Heart left ventricle (tissue), 16 donors: ENCODE results near the gene LAMA5. TPM values are rescaled to one million over a fixed set of nuclear protein-coding genes. Genes with fewer than 3 reads are reported as not detected.

Experiments
- ATAC-seq, 4 donors: fragments of 200-7000 bp; cut with Tn5 transposase; one replicate each; pipeline ENCODE4 v1.9.1; 2020 to 2022; ENCODE audit warnings: moderate library complexity in 4 of 4, mild to moderate bottlenecking in 3 of 4, moderate number of reproducible peaks in 1 of 4
- DNase-seq, 5 donors: peaks; one replicate each; pipeline ENCODE4 v3.0.0-alpha.2; 2020
- H3K27ac ChIP-seq, 12 donors: fragments of 200-600 bp; sonication (generic) in 4 of 12; one replicate each; pipeline versions ENCODE4 v1.5.0 to v1.8.0; 2016 to 2022; ENCODE audit warnings: mild to moderate bottlenecking in 2 of 12
- H3K27me3 ChIP-seq, 9 donors: fragments of 200-600 bp; sonication (generic) in 2 of 9; one replicate each; pipeline versions ENCODE4 v1.5.1 to v1.8.0; 2016 to 2022; ENCODE audit warnings: mild to moderate bottlenecking in 3 of 9
- H3K36me3 ChIP-seq, 9 donors: fragments of 200-600 bp; sonication (generic) in 2 of 9; one replicate each; pipeline versions ENCODE4 v1.5.0 to v1.8.0; 2018 to 2022; ENCODE audit warnings: mild to moderate bottlenecking in 2 of 9
- H3K4me1 ChIP-seq, 12 donors: fragments of 200-600 bp; sonication (generic) in 4 of 12; one replicate each; pipeline versions ENCODE4 v1.5.0 to v1.8.0; 2016 to 2022; ENCODE audit warnings: mild to moderate bottlenecking in 3 of 12
- H3K4me3 ChIP-seq, 12 donors: fragments of 200-600 bp; sonication (generic) in 4 of 12; one replicate each; pipeline versions ENCODE4 v1.5.0 to v1.8.0; 2017 to 2022; ENCODE audit warnings: mild to moderate bottlenecking in 9 of 12, moderate library complexity in 4 of 12
- H3K9me3 ChIP-seq, 12 donors: fragments of 200-600 bp; sonication (generic) in 4 of 12; one replicate each; pipeline versions ENCODE4 v1.5.0 to v1.8.0; 2016 to 2022; ENCODE audit warnings: mild to moderate bottlenecking in 1 of 12
- POLR2A ChIP-seq, 2 donors: fragments of 450-650 bp; IDR thresholded peaks; one replicate each; pipeline ENCODE4 v1.6.1; 2017; ENCODE audit warnings: antibody characterized with exemption in 2 of 2, mild to moderate bottlenecking in 2 of 2, moderate library complexity in 2 of 2
- WGBS, 4 donors: extraction: QIAGEN DNeasy Blood & Tissue Kit in 2 of 4; methylation state at CpG; one replicate each; pipeline versions ENCODE4 v1.1.5 to v1.1.7; 2013 to 2018; 5-methylcytosine and 5-hydroxymethylcytosine counted together
- intact Hi-C, 10 donors: fragments of 100-400 bp; cut with DNase I; formaldehyde crosslinking; loops; one replicate each; pipeline versions ENCODE4 v1.11.1 to v1.14.2; 2022
- polyA plus RNA-seq, 2 donors: library from polyadenylated mRNA; stranded (reverse); fragments of 200-250 nt; gene quantifications; one replicate each; pipeline ENCODE4 v1.2.3, GENCODE V29; 2013
- total RNA-seq, 9 donors: library from RNA; depleted of rRNA in 2 of 9; stranded (reverse); fragments of >200 nt in 2 of 9; fragmentation: NEBNext Ultra II Directional in 3 of 9; extraction: Animal tissue kit (Norgen Biotek cat#: 25700) in 3 of 9; gene quantifications; one replicate each; pipeline versions ENCODE4 v1.1.0 to v1.2.4, GENCODE V29; 2016 to 2023
- TF ChIP-seq, protein P1 (sequence below), 12 donors: fragments of 200-600 bp; sonication (generic) in 4 of 12; IDR thresholded peaks; one replicate each; pipeline versions ENCODE4 v1.5.0 to v1.8.0; 2018 to 2022; ENCODE audit warnings: antibody characterized with exemption in 12 of 12, mild to moderate bottlenecking in 5 of 12
- donor health status: ischemic (EF 13 %, LVEDD 7.1; RV severe dilation, severe dysfunction).
- donor health status: healthy with polysubstance abuse.
- donor health status: DM: no; HTN: yes; CAD: no.
- donor health status: DM: no; HTN: no; CAD: no.
- donor health status: ischemic (EF 25% LVEDD 6.9; RV normal size, moderate dysfunction).
- donor health status: ischemic (EF 25% LVEDD 5.7; RV mildly dilated, moderate dysfunction).
- donor health status: healthy.
- donor health status: DM: yes; HTN: yes; CAD: no.
- donor health status: ischemic (EF 35%, LVEDD 5.7; RV mildly dilated, moderate dysfunction).
- donor health status: nonischemic (EF 11% LVEDD 7.7; RV severe dilation, severe dysfunction).
- donor health status: DM: yes; HTN: yes; CAD: no.
- donor health status: PGD.
- donor health status: ischemic (EF 29% LVEDD 5.4; RV normal size, mild dysfunction).
- donor health status: nonischemic (EF 23%, LVEDD 6.1; RV moderate dilation, normal function).

LAMA5 gene
- total and polyA plus RNA-seq, 11 donors: 57.4 to 128 (median 73.6) TPM

DNA sequence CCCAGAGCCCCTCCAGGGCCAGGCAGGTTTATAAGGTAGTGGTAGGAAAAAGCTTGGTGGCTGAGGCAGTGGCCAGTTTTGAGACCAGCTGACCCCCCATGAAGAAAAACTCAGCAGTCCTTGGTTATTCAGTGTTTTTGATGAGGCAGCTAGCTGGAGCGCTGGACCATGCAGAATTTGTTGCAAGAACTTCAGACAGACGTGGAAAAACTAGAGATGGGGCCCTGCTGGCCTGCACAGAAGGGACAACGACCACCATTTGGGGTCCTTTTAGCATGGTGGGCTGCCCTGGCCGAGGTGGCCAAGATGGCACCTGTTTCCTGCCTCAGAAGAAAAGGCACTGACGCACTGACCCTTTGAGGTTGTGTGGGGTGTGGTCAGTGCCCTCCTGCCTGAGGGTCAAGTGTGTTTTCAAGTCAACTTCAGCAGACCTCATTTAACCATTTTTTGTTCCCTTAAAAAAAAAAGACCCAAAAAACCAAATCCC, 22.5 kb upstream of the LAMA5 start:
- Histone ChIP-seq H3K36me3 (peaks cover 0 to 58% (median 46%) of the 10 kb centered on the region in 9 donors), H3K27ac (no peak overlapping the region), H3K27me3 (no peaks in the 10 kb centered on the region), H3K4me1 (peaks cover 6 to 28% (median 21%) of the 10 kb centered on the region in 12 donors), H3K4me3 (no peak overlapping the region), H3K9me3 (no peaks in the 10 kb centered on the region)
- TF ChIP-seq, protein P1, sequence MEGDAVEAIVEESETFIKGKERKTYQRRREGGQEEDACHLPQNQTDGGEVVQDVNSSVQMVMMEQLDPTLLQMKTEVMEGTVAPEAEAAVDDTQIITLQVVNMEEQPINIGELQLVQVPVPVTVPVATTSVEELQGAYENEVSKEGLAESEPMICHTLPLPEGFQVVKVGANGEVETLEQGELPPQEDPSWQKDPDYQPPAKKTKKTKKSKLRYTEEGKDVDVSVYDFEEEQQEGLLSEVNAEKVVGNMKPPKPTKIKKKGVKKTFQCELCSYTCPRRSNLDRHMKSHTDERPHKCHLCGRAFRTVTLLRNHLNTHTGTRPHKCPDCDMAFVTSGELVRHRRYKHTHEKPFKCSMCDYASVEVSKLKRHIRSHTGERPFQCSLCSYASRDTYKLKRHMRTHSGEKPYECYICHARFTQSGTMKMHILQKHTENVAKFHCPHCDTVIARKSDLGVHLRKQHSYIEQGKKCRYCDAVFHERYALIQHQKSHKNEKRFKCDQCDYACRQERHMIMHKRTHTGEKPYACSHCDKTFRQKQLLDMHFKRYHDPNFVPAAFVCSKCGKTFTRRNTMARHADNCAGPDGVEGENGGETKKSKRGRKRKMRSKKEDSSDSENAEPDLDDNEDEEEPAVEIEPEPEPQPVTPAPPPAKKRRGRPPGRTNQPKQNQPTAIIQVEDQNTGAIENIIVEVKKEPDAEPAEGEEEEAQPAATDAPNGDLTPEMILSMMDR (IDR thresholded peaks at IDR 0.05): no peak
- TF ChIP-seq POLR2A (IDR thresholded peaks at IDR 0.05): no peak
- 78 to 88% (median 81%) methylated on average over 5 of the region's 5 CpGs for WGBS, 4 donors
- no peak for DNase-seq
- intact Hi-C loops: loop anchor here in 8 of 10 donors (5.0 to 10.0 kb wide), 8 partner anchors 42 to 375 kb away; partner anchors contain the start of genes MTG2 (in 2 of the 8), PSMA7 (in 2 of the 8) and SS18L1 (in 2 of the 8)
- no peak for ATAC-seq

DNA sequence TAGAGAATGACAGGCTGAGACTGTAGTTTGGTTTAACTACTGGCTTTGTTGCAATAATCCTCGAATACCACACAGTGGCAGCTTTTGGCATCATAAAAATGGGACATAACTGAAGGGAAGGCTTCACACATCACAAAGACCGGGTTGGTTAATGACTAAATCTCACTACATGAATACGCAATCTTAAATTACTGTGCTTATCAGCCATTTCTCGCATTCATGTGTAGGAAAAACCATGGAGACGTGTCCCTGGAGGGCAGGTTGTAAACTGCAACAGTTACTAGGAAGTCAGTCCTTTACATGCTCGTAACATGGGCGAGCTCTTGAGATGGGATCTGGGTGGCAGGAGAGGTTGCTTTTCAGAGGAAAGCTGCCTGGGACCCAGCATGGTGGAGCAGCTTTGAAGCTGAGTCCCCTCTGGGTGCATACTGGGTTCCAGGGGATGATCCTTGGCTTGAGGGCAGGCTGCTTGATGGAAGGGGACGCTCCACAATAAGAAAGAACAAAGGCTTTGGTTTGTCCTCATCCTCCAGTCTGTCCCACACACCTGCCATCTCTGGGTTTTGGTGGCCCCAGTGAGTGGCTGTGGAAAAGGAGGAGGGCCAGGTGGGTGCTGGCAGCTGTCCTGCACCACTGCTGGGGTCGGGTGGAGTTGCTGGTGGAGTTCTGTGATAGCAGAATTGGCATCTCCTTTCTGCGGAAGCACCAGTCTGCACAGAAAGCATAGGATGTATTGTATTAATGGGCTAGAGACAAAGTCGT, 21.9 kb upstream of the LAMA5 start:
- TF ChIP-seq, protein P1 (IDR thresholded peaks at IDR 0.05): no peak
- TF ChIP-seq POLR2A (IDR thresholded peaks at IDR 0.05): no peak
- ATAC-seq: no peak
- DNase-seq: no peak
- H3K36me3 ChIP-seq: peaks cover 0 to 52% (median 44%) of the 10 kb centered on the region in 9 donors
- H3K27ac ChIP-seq: no peak overlapping the region
- 83 to 86% (median 85%) methylated on average over 11 of the region's 11 CpGs for WGBS, 4 donors
- no peaks in the 10 kb centered on the region for H3K9me3 ChIP-seq
- H3K4me1 ChIP-seq: peaks cover 6 to 28% (median 21%) of the 10 kb centered on the region in 12 donors
- H3K4me3 ChIP-seq: no peak overlapping the region
- H3K27me3 ChIP-seq: no peaks in the 10 kb centered on the region
- intact Hi-C loops: loop anchor here in 8 of 10 donors (5.0 to 10.0 kb wide), 8 partner anchors 42 to 374 kb away; partner anchors contain the start of genes MTG2 (in 2 of the 8), PSMA7 (in 2 of the 8) and SS18L1 (in 2 of the 8)

DNA sequence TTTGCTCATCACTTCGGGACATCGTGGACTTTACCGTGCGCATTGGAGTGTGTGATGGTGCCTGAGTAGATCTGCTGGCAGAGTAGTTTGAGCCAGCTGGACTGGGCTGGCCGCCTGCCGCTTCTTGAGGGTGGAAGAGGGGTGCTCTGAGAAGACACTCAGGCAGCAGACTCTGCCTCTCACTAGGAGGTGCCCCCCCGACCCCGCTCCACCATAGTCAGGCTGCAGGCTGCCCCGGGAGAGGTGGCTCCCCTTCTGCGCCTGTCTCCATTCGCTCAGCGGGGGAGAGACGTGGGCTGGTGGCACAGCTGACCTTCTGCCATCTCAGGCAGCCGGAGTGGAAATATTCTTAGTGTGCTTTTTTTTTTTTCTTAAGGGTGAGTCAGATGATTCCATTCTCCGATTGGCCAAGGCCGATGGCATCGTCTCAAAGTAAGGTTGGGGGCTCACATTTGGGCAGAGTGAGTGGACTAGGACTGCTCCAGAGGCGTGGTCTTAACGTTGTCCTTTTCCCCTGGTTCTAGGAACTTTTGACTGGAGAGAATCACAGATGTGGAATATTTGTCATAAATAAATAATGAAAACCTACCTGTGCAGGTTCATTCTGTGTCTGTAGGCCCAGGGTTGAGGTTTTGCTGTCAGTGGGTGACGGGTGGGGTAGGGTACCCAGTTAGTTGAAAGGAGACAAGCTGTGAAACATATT, 21.0 kb upstream of the LAMA5 start:
- Histone ChIP-seq H3K4me3 (peak overlapping the region in 10 of 12 donors; percentile 63 to 100 (median 94)), H3K27ac (peak overlapping the region in 2 of 12 donors; percentile 96 to 98), H3K36me3 (peaks cover 0 to 42% (median 35%) of the 10 kb centered on the region in 9 donors), H3K27me3 (no peaks in the 10 kb centered on the region), H3K9me3 (no peaks in the 10 kb centered on the region), H3K4me1 (peaks cover 6 to 28% (median 21%) of the 10 kb centered on the region in 12 donors)
- DNase-seq (no peak), ATAC-seq (no peak)
- intact Hi-C loops: loop anchor here in 8 of 10 donors (5.0 to 10.0 kb wide), 8 partner anchors 41 to 373 kb away; partner anchors contain the start of genes MTG2 (in 2 of the 8), PSMA7 (in 2 of the 8) and SS18L1 (in 2 of the 8)
- WGBS, 4 donors: 74 to 77% (median 75%) methylated on average over 18 to 20 of the region's 20 CpGs
- TF ChIP-seq POLR2A (IDR thresholded peaks at IDR 0.05): no peak
- TF ChIP-seq, protein P1 (IDR thresholded peaks at IDR 0.05): no peak
